ENCODE measurements around the gene ABCC1. TPM values are rescaled to one million over a fixed set of nuclear protein-coding genes. Genes with fewer than 3 reads are reported as not detected.
"Not testable (repeated sequence)": the region's sequence is repeated elsewhere in the genome, so short reads cannot be mapped to it uniquely, and the experiment has no call there.

Gene ABCC1
- total and polyA plus RNA-seq, 2 of the 8 experiments (the other 6 are each of a cell fraction or from before 2014, with no cell fraction given), result 42.6 to 66.8 TPM

GRCh38 chr16:16153000-16153399 is 203.6 kb downstream of the ABCC1 start:
- H3K27me3 ChIP-seq (replicated peaks in 1 of 4; ENCODE audit: control insufficient read depth in 3 of 4, extremely low read depth in 1 of 4, insufficient read depth in 3 of 4, low read length in 3 of 4); H3K4me2 ChIP-seq (ENCODE audit: insufficient read depth in 1 of 2, low read depth in 2 of 2, low read length in 2 of 2); H3K9ac ChIP-seq (replicated peaks in 1 of 4; ENCODE audit: extremely low read depth in 1 of 4, low read depth in 3 of 4, low read length in 3 of 4); H3K4ac ChIP-seq (replicated peaks; ENCODE audit: insufficient read length, low read depth, low read length); H3K14ac ChIP-seq (ENCODE audit: insufficient read length); H2AK5ac ChIP-seq (ENCODE audit: low read depth, low read length); H2BK20ac ChIP-seq (ENCODE audit: low read length); H3K56ac ChIP-seq (replicated peaks; ENCODE audit: insufficient read length, low read depth, low read length); H3K23ac ChIP-seq (ENCODE audit: insufficient read length); POLR2A ChIA-PET (ENCODE audit: partially characterized antibody); H2BK5ac ChIP-seq (ENCODE audit: low read depth, low read length); H3K18ac ChIP-seq (ENCODE audit: extremely low read depth, low read length); H2AFZ ChIP-seq (ENCODE audit: low read length); H3K36me3 ChIP-seq (ENCODE audit: control insufficient read depth in 2 of 4, insufficient read depth in 4 of 4, low read length in 3 of 4); H3K9me3 ChIP-seq (ENCODE audit: insufficient read depth in 2 of 2, low read depth in 1 of 2, low read length in 1 of 2); H4K8ac ChIP-seq (ENCODE audit: extremely low read depth, insufficient read depth, low read length); H4K5ac ChIP-seq (ENCODE audit: insufficient read length, low read depth, low read length); H3K4me3 ChIP-seq (ENCODE audit: extremely low read depth in 1 of 4, insufficient read depth in 2 of 4, low read depth in 3 of 4, low read length in 4 of 4); H4K91ac ChIP-seq (replicated peaks; ENCODE audit: insufficient read length, low read length); FAIRE-seq; H3K79me1 ChIP-seq (ENCODE audit: low read depth, low read length); H2BK12ac ChIP-seq (ENCODE audit: low read depth, low read length); H3K4me1 ChIP-seq (replicated peaks in 1 of 4; ENCODE audit: control insufficient read depth in 3 of 4, insufficient read depth in 4 of 4, low read length in 3 of 4); H4K20me1 ChIP-seq (replicated peaks in 1 of 2; ENCODE audit: control insufficient read depth in 1 of 2, insufficient read depth in 2 of 2, low read length in 2 of 2); DNase-seq (ENCODE audit: low read depth in 1 of 2, low spot score in 2 of 2); H3K79me2 ChIP-seq (ENCODE audit: control insufficient read depth in 1 of 2, insufficient read depth in 2 of 2, low read length in 2 of 2); H2BK120ac ChIP-seq (replicated peaks; ENCODE audit: low read depth, low read length); H2BK15ac ChIP-seq (ENCODE audit: low read length); H3K27ac ChIP-seq (ENCODE audit: low read depth, low read length); H3K23me2 ChIP-seq (ENCODE audit: low read depth, low read length): not testable (repeated sequence)
- CTCF ChIA-PET (ENCODE audit: partially characterized antibody), result interaction anchor here (1.6 kb wide), 1 partner anchor 10 kb away, joined by 4 read pairs; no protein-coding TSS in a partner anchor
- WGBS, 2 experiments (ENCODE audit: extremely low coverage in 1 of 2, insufficient coverage in 1 of 2, insufficient read length in 1 of 2, insufficient replicate concordance in 2 of 2, low coverage in 1 of 2, low lambda C conversion rate in 2 of 2, missing lambda C conversion rate in 1 of 2), result 90% methylated on average over 12 of the region's 12 CpGs; no CpG with 5 or more reads in 1 of the 2 experiments
